ENCODE data around the gene TRPM1. TPM values are rescaled to one million over a fixed set of nuclear protein-coding genes. Genes with fewer than 3 reads are reported as not detected.

The TRPM1 gene
- total RNA-seq, 2 donors from 2014 or later = not detected

GRCh38 chr15:31036783-31037182 lies 64.7 kb downstream of the TRPM1 start:
- Histone ChIP-seq H3K36me3 (no peaks in the 10 kb centered on the region), H3K4me3 (no peak overlapping the region), H3K27me3 (replicated peaks; ENCODE audit: insufficient read depth) (no peaks in the 10 kb centered on the region), H3K4me1 (ENCODE audit: control insufficient read depth in 1 of 2, low read depth in 2 of 2) (no peaks in the 10 kb centered on the region), H3K27ac (no peak overlapping the region), H3K9me3 (no peaks in the 10 kb centered on the region)
- DNase-seq (ENCODE audit: low spot score) (no peak), ATAC-seq (ENCODE audit: insufficient number of reproducible peaks, low FRiP score, low read depth) (no peak)
- no peak for TF ChIP-seq CTCF (IDR thresholded peaks at IDR 0.05)

GRCh38 chr15:31035610-31036009 lies 65.9 kb downstream of the TRPM1 start:
- TF ChIP-seq CTCF (IDR thresholded peaks at IDR 0.05) = no peak
- no peaks in the 10 kb centered on the region for H3K27me3 ChIP-seq (replicated peaks; ENCODE audit: insufficient read depth)
- H3K36me3 ChIP-seq = no peaks in the 10 kb centered on the region
- ATAC-seq (ENCODE audit: insufficient number of reproducible peaks, low FRiP score, low read depth) = no peak
- no peak overlapping the region for H3K27ac ChIP-seq
- no peak overlapping the region for H3K4me3 ChIP-seq
- H3K4me1 ChIP-seq (ENCODE audit: control insufficient read depth in 1 of 2, low read depth in 2 of 2) = no peaks in the 10 kb centered on the region
- no peak for DNase-seq (ENCODE audit: low spot score)
- H3K9me3 ChIP-seq = no peaks in the 10 kb centered on the region

- Histone ChIP-seq H3K36me3 (no peaks in the 10 kb centered on the region), H3K27me3 (replicated peaks; ENCODE audit: insufficient read depth) (no peaks in the 10 kb centered on the region), H3K27ac (no peak overlapping the region), H3K4me1 (ENCODE audit: control insufficient read depth in 1 of 2, low read depth in 2 of 2) (no peaks in the 10 kb centered on the region), H3K4me3 (no peak overlapping the region), H3K9me3 (no peaks in the 10 kb centered on the region)
- no peak for TF ChIP-seq CTCF (IDR thresholded peaks at IDR 0.05)
- DNase-seq (ENCODE audit: low spot score) (no peak), ATAC-seq (ENCODE audit: insufficient number of reproducible peaks, low FRiP score, low read depth) (no peak)
Observed at GRCh38 chr15:31034152-31034551, 67.4 kb downstream of the TRPM1 start.

GRCh38 chr15:31032961-31033371 lies 68.6 kb downstream of the TRPM1 start:
- Histone ChIP-seq H3K27me3 (replicated peaks; ENCODE audit: insufficient read depth) (no peaks in the 10 kb centered on the region), H3K4me3 (no peak overlapping the region), H3K27ac (no peak overlapping the region), H3K4me1 (ENCODE audit: control insufficient read depth in 1 of 2, low read depth in 2 of 2) (no peaks in the 10 kb centered on the region), H3K9me3 (no peaks in the 10 kb centered on the region), H3K36me3 (no peaks in the 10 kb centered on the region)
- TF ChIP-seq CTCF (IDR thresholded peaks at IDR 0.05) = no peak
- ATAC-seq (ENCODE audit: insufficient number of reproducible peaks, low FRiP score, low read depth) (no peak), DNase-seq (ENCODE audit: low spot score) (no peak)

GRCh38 chr15:31031471-31032067 lies 70.0 kb downstream of the TRPM1 start:
- no peak for TF ChIP-seq CTCF (IDR thresholded peaks at IDR 0.05)

More at GRCh38 chr15:31031471-31032067, 70.0 kb downstream of the TRPM1 start:
- Histone ChIP-seq H3K27me3 (replicated peaks; ENCODE audit: insufficient read depth) (no peaks in the 10 kb centered on the region), H3K36me3 (no peaks in the 10 kb centered on the region), H3K4me1 (ENCODE audit: control insufficient read depth in 1 of 2, low read depth in 2 of 2) (no peaks in the 10 kb centered on the region), H3K4me3 (no peak overlapping the region), H3K9me3 (no peaks in the 10 kb centered on the region), H3K27ac (no peak overlapping the region)
- DNase-seq (ENCODE audit: low spot score) (no peak), ATAC-seq (ENCODE audit: insufficient number of reproducible peaks, low FRiP score, low read depth) (no peak)

Measured in thoracic aorta (tissue), 2 donors.